ENCODE results near the gene CHGA.

CHGA gene

GRCh38 chr14:92922155-92922735, 705 bp upstream of the CHGA start:
- no peak for TF ChIP-seq ARNTL (CRISPR knock-in tag; IDR thresholded peaks at IDR 0.05; ENCODE audit: borderline replicate concordance, low read depth)
- TF ChIP-seq POU6F1 (CRISPR knock-in tag; IDR thresholded peaks at IDR 0.05; ENCODE audit: borderline replicate concordance, low read depth): no peak
- TF ChIP-seq ESRRG (CRISPR knock-in tag; IDR thresholded peaks at IDR 0.05): no peak
- TF ChIP-seq OSR1 (CRISPR knock-in tag; IDR thresholded peaks at IDR 0.05): no peak
- no peak for TF ChIP-seq TOX (CRISPR knock-in tag; IDR thresholded peaks at IDR 0.05; ENCODE audit: borderline replicate concordance)
- TF ChIP-seq CSDC2 (CRISPR knock-in tag; IDR thresholded peaks at IDR 0.05): no peak
- no peak for TF ChIP-seq ZNF565 (CRISPR knock-in tag; conservative IDR thresholded peaks at IDR 0.05; ENCODE audit: low read depth)
- no peak for TF ChIP-seq ZNF8 (CRISPR knock-in tag; IDR thresholded peaks at IDR 0.05)
- TF ChIP-seq ZNF70 (CRISPR knock-in tag; IDR thresholded peaks at IDR 0.05): no peak
- no peak for TF ChIP-seq TSHZ2 (CRISPR knock-in tag; IDR thresholded peaks at IDR 0.05)
- no peak for TF ChIP-seq PATZ1 (CRISPR knock-in tag; IDR thresholded peaks at IDR 0.05; ENCODE audit: borderline replicate concordance)
- TF ChIP-seq TCF4 (CRISPR knock-in tag; IDR thresholded peaks at IDR 0.05; ENCODE audit: borderline replicate concordance): no peak
- no peak for TF ChIP-seq ZFP30 (CRISPR knock-in tag; IDR thresholded peaks at IDR 0.05)
- TF ChIP-seq CSRNP3 (CRISPR knock-in tag; IDR thresholded peaks at IDR 0.05): no peak
- no peak for TF ChIP-seq ISL1 (CRISPR knock-in tag; IDR thresholded peaks at IDR 0.05)
- TF ChIP-seq CREB5 (CRISPR knock-in tag; IDR thresholded peaks at IDR 0.05; ENCODE audit: low read depth): no peak
- TF ChIP-seq GLIS3 (CRISPR knock-in tag; IDR thresholded peaks at IDR 0.05): no peak
- no peak for TF ChIP-seq SNAI2 (CRISPR knock-in tag; IDR thresholded peaks at IDR 0.05)
- TF ChIP-seq ZFP3 (CRISPR knock-in tag; IDR thresholded peaks at IDR 0.05): no peak
- ATAC-seq: no peak

GRCh38 chr14:92923744-92924103, 774 bp downstream of the CHGA start:
- TF ChIP-seq ZNF565 (CRISPR knock-in tag; conservative IDR thresholded peaks at IDR 0.05; ENCODE audit: low read depth): no peak

GRCh38 chr14:92924247-92924646, 1.3 kb downstream of the CHGA start:
- no peak for ATAC-seq
- TF ChIP-seq ZNF8 (CRISPR knock-in tag; IDR thresholded peaks at IDR 0.05): no peak
- no peak for TF ChIP-seq ISL1 (CRISPR knock-in tag; IDR thresholded peaks at IDR 0.05)
- TF ChIP-seq SNAI2 (CRISPR knock-in tag; IDR thresholded peaks at IDR 0.05): no peak
- no peak for TF ChIP-seq ARNTL (CRISPR knock-in tag; IDR thresholded peaks at IDR 0.05; ENCODE audit: borderline replicate concordance, low read depth)
- no peak for TF ChIP-seq CREB5 (CRISPR knock-in tag; IDR thresholded peaks at IDR 0.05; ENCODE audit: low read depth)
- TF ChIP-seq CSDC2 (CRISPR knock-in tag; IDR thresholded peaks at IDR 0.05): no peak

More at GRCh38 chr14:92923744-92924103, 774 bp downstream of the CHGA start:
- no peak for ATAC-seq
